ENCODE results near the gene NOTCH4.

The NOTCH4 gene

DNA sequence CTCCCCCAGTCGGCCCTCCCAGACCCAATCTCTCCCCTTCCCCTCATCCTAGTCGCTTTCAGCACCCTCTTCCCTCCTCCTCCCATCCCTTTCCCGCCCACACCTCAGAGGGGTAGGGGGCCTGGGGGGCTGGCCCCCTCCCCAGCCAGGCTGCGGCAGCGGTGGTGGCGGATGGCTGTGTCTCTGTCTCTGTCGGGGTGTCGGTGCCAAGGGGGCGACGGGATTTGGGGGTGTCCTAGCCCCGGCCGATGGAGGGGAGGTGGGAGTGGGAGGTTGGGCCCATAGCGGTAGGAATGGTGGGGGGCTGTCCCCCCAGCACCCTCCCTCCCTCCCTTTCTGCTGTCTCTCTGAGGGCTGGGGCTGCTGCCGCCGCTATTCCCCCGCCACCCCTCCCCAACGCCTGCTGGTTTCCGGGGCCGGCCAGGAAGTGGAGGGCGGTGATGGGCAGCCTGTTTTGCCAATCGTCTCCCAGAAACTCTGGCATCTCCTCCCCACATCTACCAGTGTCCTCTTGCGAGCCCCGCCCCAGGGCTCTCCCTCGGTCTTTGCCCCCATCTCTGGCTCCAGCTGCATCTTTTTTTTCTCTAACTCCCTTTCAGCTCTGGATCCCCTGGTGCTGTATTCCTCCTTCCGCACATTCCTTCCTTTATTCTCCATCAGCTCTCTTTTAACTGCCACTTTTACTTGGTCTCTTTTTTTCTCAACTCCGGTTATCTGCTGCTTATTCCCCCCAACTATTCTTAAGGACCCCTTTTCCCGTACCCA is 48.0 kb downstream of the NOTCH4 start, which contains the start of gene AGPAT1 (continued):
- TF ChIP-seq, protein P1, sequence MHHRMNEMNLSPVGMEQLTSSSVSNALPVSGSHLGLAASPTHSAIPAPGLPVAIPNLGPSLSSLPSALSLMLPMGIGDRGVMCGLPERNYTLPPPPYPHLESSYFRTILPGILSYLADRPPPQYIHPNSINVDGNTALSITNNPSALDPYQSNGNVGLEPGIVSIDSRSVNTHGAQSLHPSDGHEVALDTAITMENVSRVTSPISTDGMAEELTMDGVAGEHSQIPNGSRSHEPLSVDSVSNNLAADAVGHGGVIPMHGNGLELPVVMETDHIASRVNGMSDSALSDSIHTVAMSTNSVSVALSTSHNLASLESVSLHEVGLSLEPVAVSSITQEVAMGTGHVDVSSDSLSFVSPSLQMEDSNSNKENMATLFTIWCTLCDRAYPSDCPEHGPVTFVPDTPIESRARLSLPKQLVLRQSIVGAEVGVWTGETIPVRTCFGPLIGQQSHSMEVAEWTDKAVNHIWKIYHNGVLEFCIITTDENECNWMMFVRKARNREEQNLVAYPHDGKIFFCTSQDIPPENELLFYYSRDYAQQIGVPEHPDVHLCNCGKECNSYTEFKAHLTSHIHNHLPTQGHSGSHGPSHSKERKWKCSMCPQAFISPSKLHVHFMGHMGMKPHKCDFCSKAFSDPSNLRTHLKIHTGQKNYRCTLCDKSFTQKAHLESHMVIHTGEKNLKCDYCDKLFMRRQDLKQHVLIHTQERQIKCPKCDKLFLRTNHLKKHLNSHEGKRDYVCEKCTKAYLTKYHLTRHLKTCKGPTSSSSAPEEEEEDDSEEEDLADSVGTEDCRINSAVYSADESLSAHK (tag by site-specific recombination; IDR thresholded peaks at IDR 0.05), result 0 out of 2 replicates have a peak, but pooled peaks have one; percentile 11
- TF ChIP-seq, protein P2, sequence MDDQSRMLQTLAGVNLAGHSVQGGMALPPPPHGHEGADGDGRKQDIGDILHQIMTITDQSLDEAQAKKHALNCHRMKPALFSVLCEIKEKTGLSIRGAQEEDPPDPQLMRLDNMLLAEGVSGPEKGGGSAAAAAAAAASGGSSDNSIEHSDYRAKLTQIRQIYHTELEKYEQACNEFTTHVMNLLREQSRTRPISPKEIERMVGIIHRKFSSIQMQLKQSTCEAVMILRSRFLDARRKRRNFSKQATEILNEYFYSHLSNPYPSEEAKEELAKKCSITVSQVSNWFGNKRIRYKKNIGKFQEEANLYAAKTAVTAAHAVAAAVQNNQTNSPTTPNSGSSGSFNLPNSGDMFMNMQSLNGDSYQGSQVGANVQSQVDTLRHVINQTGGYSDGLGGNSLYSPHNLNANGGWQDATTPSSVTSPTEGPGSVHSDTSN (CRISPR knock-in tag; IDR thresholded peaks at IDR 0.05), result peak; percentile 96; the same call in 1 of the 2 replicates
- peak; percentile 41; the same call in 1 of the 2 replicates for TF ChIP-seq ZSCAN23 (tag by site-specific recombination; IDR thresholded peaks at IDR 0.05)
- no peak for TF ChIP-seq ZNF777 (tag by site-specific recombination; IDR thresholded peaks at IDR 0.05; ENCODE audit: borderline replicate concordance)

DNA sequence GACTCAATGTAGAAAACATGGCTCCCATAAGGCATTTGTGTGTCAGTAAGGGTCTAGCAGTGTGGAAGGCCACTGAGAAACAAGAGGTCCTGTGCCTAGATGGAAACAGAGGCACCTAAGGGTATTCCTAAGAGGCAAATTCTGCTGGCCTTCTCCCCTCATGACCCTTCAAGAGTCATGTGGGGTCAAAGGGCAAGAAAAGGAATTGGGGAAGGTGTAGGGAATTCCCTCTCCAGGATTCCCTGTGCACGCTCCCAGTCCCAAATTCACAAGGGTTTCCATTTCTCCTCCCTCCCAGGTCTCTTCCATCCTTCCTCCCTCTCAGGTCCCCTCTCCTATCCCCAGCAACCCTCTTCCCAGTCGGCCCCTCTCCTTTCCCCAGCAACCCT is 48.6 kb downstream of the NOTCH4 start:
- POLR2A ChIA-PET, result interaction anchor here (1.1 kb wide), 1 partner anchor 15 kb away, joined by 5 read pairs; the partner anchor contains the start of gene PBX2
- peaks cover 14% of the 10 kb centered on the region for H3K4me1 ChIP-seq (ENCODE audit: control insufficient read depth, insufficient read depth, low read length)
- TF ChIP-seq KLF8 (tag by site-specific recombination; IDR thresholded peaks at IDR 0.05), result no peak
- TF ChIP-seq PRDM1 (tag by site-specific recombination; IDR thresholded peaks at IDR 0.05), result peak; percentile 76
- no peak for TF ChIP-seq ZNF202 (tag by site-specific recombination; IDR thresholded peaks at IDR 0.05; ENCODE audit: borderline replicate concordance)
- TF ChIP-seq ZBTB1 (tag by site-specific recombination; IDR thresholded peaks at IDR 0.05), result no peak
- TF ChIP-seq YY2 (tag by site-specific recombination; IDR thresholded peaks at IDR 0.05), result no peak; the same call in 1 of the 2 replicates
- no peak for TF ChIP-seq ZNF677 (tag by site-specific recombination; IDR thresholded peaks at IDR 0.05)
- TF ChIP-seq GLI4 (tag by site-specific recombination; IDR thresholded peaks at IDR 0.05), result no peak
- TF ChIP-seq ZSCAN30 (tag by site-specific recombination; IDR thresholded peaks at IDR 0.05), result no peak
- no peak for TF ChIP-seq ZNF501 (tag by site-specific recombination; IDR thresholded peaks at IDR 0.05)
- TF ChIP-seq ZFHX2 (tag by site-specific recombination; conservative IDR thresholded peaks at IDR 0.05), result no peak
- 0 out of 2 replicates have a peak, but pooled peaks have one; percentile 11 for TF ChIP-seq ZNF600 (tag by site-specific recombination; IDR thresholded peaks at IDR 0.05)
- TF ChIP-seq, protein P3, sequence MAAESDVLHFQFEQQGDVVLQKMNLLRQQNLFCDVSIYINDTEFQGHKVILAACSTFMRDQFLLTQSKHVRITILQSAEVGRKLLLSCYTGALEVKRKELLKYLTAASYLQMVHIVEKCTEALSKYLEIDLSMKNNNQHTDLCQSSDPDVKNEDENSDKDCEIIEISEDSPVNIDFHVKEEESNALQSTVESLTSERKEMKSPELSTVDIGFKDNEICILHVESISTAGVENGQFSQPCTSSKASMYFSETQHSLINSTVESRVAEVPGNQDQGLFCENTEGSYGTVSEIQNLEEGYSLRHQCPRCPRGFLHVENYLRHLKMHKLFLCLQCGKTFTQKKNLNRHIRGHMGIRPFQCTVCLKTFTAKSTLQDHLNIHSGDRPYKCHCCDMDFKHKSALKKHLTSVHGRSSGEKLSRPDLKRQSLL (tag by site-specific recombination; IDR thresholded peaks at IDR 0.05), result no peak
- no peak for TF ChIP-seq ZNF623 (tag by site-specific recombination; IDR thresholded peaks at IDR 0.05)
- TF ChIP-seq KLF7 (tag by site-specific recombination; IDR thresholded peaks at IDR 0.05; ENCODE audit: borderline replicate concordance), result no peak
- TF ChIP-seq ZNF266 (tag by site-specific recombination; IDR thresholded peaks at IDR 0.05; ENCODE audit: low read depth), result no peak
- no peak for TF ChIP-seq ZNF544 (tag by site-specific recombination; IDR thresholded peaks at IDR 0.05)
- TF ChIP-seq ZNF416 (tag by site-specific recombination; IDR thresholded peaks at IDR 0.05), result no peak
- TF ChIP-seq ZNF302 (tag by site-specific recombination; IDR thresholded peaks at IDR 0.05; ENCODE audit: low read depth), result no peak
- TF ChIP-seq ZNF404 (tag by site-specific recombination; IDR thresholded peaks at IDR 0.05), result no peak
- TF ChIP-seq, protein P2 (CRISPR knock-in tag; IDR thresholded peaks at IDR 0.05), result no peak
- TF ChIP-seq ZNF366 (tag by site-specific recombination; conservative IDR thresholded peaks at IDR 0.05), result 0 out of 2 replicates have a peak, but pooled peaks have one; percentile 7
- TF ChIP-seq ZNF311 (tag by site-specific recombination; IDR thresholded peaks at IDR 0.05; ENCODE audit: borderline replicate concordance), result no peak
- TF ChIP-seq, protein P4, sequence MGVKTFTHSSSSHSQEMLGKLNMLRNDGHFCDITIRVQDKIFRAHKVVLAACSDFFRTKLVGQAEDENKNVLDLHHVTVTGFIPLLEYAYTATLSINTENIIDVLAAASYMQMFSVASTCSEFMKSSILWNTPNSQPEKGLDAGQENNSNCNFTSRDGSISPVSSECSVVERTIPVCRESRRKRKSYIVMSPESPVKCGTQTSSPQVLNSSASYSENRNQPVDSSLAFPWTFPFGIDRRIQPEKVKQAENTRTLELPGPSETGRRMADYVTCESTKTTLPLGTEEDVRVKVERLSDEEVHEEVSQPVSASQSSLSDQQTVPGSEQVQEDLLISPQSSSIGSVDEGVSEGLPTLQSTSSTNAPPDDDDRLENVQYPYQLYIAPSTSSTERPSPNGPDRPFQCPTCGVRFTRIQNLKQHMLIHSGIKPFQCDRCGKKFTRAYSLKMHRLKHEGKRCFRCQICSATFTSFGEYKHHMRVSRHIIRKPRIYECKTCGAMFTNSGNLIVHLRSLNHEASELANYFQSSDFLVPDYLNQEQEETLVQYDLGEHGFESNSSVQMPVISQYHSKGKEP (tag by site-specific recombination; IDR thresholded peaks at IDR 0.05), result no peak
- no peak for TF ChIP-seq ZNF248 (tag by site-specific recombination; IDR thresholded peaks at IDR 0.05)
- TF ChIP-seq, protein P5, sequence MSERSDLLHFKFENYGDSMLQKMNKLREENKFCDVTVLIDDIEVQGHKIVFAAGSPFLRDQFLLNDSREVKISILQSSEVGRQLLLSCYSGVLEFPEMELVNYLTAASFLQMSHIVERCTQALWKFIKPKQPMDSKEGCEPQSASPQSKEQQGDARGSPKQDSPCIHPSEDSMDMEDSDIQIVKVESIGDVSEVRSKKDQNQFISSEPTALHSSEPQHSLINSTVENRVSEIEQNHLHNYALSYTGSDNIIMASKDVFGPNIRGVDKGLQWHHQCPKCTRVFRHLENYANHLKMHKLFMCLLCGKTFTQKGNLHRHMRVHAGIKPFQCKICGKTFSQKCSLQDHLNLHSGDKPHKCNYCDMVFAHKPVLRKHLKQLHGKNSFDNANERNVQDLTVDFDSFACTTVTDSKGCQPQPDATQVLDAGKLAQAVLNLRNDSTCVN (tag by site-specific recombination; optimal IDR thresholded peaks at IDR 0.05), result no peak

More for the DNA sequence above, 48.6 kb downstream of the NOTCH4 start:
- Histone ChIP-seq H3K36me3 (ENCODE audit: control insufficient read depth in 2 of 2, insufficient read depth in 1 of 2, low read length in 2 of 2) (peaks cover 9 to 30% of the 10 kb centered on the region in 2 experiments; a peak in 2 of 3 replicates), H3K27ac (ENCODE audit: extremely low read depth, low read depth, low read length) (peak overlapping the region; percentile 82; the same call in 1 of the 2 replicates), H3K9me3 (ENCODE audit: control insufficient read depth, insufficient read depth, low read depth, low read length) (no peaks in the 10 kb centered on the region), H3K4me3 (ENCODE audit: low read depth, low read length) (peak overlapping the region; percentile 76)
- CTCF ChIA-PET, result no interaction called here

All from HEK293 (cell line).